ENCODE data around the gene STK38. TPM values are rescaled to one million over a fixed set of nuclear protein-coding genes. Genes with fewer than 3 reads are reported as not detected.

Gene STK38
- total RNA-seq, 3 donors from 2014 or later, result 67.3 to 80.7 (median 69.9) TPM

DNA sequence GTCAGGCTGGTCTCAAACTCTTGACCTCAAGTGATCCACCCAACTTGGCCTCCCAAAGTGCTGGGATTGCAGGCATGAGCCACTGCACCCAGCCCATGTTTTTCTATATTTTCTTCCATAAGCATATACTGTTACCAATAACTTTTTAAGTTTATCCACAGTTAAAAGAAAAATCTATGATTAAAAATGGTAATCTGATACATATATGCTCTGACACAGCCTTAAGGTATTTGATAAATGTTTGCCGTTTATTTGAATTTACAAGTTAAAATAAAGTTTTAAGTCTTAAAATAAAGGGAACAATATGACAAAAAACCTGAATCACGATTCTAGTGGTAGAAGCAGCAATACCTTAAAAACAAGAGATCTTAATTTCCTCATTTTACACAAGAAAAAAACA lies 5.2 kb downstream of the STK38 start:
- no peak for TF ChIP-seq CTCF (IDR thresholded peaks at IDR 0.05)
- H3K4me1 ChIP-seq (ENCODE audit: low read depth), result peaks cover 22% of the 10 kb centered on the region

DNA sequence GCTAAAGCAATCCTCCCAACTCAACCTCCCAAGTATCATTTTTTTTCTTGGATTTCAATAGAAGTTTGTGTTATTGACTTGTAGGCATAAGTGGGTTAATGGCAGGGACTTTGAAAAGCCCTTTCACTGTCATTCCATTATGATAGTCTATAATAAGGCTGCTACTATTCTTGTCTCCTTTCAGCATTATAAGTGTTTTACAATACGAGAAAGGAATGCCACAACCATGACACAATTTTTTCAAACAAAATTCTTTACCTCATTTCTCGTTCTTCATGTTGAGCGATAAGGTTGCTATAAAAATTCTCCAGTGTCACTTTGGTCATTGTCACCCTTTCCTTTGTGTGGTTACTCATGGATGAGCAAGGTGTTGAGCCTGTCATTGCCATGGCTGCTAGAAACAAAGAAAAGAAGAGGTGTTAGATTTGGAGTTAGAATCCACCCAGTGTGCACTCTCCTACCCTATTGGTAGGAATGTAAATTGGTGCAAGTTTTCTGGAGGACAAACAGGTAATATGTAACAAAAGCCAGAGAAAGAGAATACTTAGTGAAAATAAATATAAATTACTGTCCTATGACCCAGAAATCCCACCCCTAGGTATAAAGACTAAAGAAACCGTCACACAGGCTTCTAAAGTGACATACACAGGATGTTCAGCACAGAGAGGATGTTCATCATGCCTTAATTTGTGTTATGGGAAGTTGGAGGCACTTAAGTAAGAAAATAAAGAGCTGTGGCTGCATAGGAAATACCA lies 7.3 kb downstream of the STK38 start:
- no peak for DNase-seq
- H3K36me3 ChIP-seq (ENCODE audit: low read depth), result no peaks in the 10 kb centered on the region

More for the DNA sequence above, 5.2 kb downstream of the STK38 start:
- no peak overlapping the region for H3K4me3 ChIP-seq
- intact Hi-C loops (cut with DNase I, micrococcal nuclease), result loop anchor here in 1 of 2 donors (10.0 kb wide), 1 partner anchor 53 kb away; the partner anchor contains the start of gene SRSF3
- DNase-seq, result no peak
- ATAC-seq, result no peak
- no peaks in the 10 kb centered on the region for H3K36me3 ChIP-seq (ENCODE audit: low read depth)
- H3K9me3 ChIP-seq, result no peaks in the 10 kb centered on the region

DNA sequence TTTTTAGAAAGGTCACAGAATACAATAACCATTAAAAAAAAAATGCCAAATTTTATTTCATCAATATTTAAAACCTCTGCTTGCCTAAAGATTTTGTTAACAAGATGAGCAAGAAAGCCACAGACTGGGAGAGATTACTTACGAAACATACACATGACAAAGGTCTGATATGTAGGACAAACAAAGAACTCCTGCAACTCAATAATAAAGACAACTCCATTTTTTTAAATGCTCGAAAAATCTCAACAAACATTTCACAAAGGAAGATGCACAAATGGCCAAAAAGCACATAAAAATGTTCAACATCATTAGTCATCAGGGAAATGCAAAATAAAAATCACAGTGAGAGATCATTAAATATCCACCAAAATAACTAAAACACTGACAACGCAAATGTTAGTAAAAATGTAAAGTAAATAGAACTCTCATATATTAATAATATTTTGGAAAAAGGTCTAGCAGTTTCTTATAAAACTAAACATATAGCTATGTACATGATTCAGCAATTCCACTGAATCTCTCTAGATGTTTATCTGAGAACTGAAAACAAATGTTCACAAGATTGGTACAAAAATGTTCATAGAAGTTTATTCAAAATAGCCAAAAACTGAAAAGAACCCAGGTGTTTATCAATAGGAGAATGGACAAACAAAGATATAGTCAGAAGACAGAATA lies 10.3 kb downstream of the STK38 start:
- no peaks in the 10 kb centered on the region for H3K9me3 ChIP-seq
- no peaks in the 10 kb centered on the region for H3K36me3 ChIP-seq (ENCODE audit: low read depth)
- ATAC-seq (no peak), DNase-seq (no peak)
- H3K4me1 ChIP-seq (ENCODE audit: low read depth), result no peaks in the 10 kb centered on the region
- H3K4me3 ChIP-seq, result no peak overlapping the region
- intact Hi-C loops (cut with DNase I, micrococcal nuclease), result no loop called here
- no peak for TF ChIP-seq CTCF (IDR thresholded peaks at IDR 0.05)

More for the DNA sequence above, 7.3 kb downstream of the STK38 start:
- no peak for TF ChIP-seq CTCF (IDR thresholded peaks at IDR 0.05)
- intact Hi-C loops (cut with DNase I, micrococcal nuclease), result loop anchor here in 1 of 2 donors (10.0 kb wide), 1 partner anchor 55 kb away; the partner anchor contains the start of gene SRSF3
- Histone ChIP-seq H3K9me3 (no peaks in the 10 kb centered on the region), H3K4me3 (no peak overlapping the region), H3K4me1 (ENCODE audit: low read depth) (peaks cover 16% of the 10 kb centered on the region)
- peak; percentile 30 for ATAC-seq

DNA sequence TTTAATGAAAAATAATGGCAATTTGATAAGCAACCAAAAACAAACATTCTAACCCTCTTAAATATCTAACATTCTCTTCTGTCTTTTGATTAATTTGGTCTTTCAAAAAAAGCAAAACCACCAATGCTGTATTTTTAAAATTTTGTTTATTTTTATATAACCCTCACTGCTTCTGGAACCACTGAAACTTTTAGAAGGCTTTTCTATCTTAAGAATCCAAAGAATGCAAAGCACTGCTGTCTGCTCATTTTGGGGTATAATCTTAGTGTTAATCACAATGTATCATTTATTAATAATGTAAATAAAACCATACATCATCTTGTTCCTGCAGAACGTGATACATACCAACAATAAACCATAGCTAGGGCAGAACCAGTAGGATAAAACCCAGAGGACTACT lies 14.0 kb downstream of the STK38 start:
- ATAC-seq, result no peak
- DNase-seq, result no peak
- H3K36me3 ChIP-seq (ENCODE audit: low read depth), result no peaks in the 10 kb centered on the region
- H3K9me3 ChIP-seq, result no peaks in the 10 kb centered on the region
- no peak for TF ChIP-seq CTCF (IDR thresholded peaks at IDR 0.05)
- intact Hi-C loops (cut with DNase I, micrococcal nuclease), result no loop called here
- H3K4me3 ChIP-seq, result no peak overlapping the region
- no peaks in the 10 kb centered on the region for H3K4me1 ChIP-seq (ENCODE audit: low read depth)

DNA sequence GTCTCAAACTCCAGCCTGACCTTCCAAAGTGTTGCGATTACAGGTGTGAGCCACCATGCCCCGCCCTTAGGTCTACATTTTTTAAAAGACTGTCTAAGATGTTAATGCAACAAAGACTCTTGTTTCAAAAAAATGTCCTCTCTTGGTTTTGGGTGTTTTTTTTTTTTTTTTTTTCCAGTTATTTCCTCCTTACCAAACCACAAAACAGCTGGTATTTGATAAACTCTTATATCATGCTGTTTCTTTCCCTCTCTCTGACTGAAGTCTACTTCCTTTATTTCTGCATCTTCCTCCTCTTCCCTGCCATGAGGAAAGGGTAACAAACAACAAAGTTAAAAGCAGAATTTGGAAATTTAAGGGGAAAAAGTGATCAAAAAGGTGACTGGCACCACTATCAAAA lies 21.2 kb downstream of the STK38 start:
- ATAC-seq (peak; percentile 40), DNase-seq (no peak)
- TF ChIP-seq CTCF (IDR thresholded peaks at IDR 0.05), result no peak
- no peaks in the 10 kb centered on the region for H3K36me3 ChIP-seq (ENCODE audit: low read depth)
- no peaks in the 10 kb centered on the region for H3K9me3 ChIP-seq
- no peak overlapping the region for H3K4me3 ChIP-seq
- peaks cover 11% of the 10 kb centered on the region for H3K4me1 ChIP-seq (ENCODE audit: low read depth)
- intact Hi-C loops (cut with DNase I, micrococcal nuclease), result no loop called here

Measured in mucosa of descending colon (tissue), 3 donors.